ENCODE measurements around the gene CFAP52.
"Not testable (repeated sequence)": the region's sequence is repeated elsewhere in the genome, so short reads cannot be mapped to it uniquely, and the experiment has no call there.

- TF ChIP-seq CTCF (IDR thresholded peaks at IDR 0.05 in 2 of 3, conservative IDR thresholded peaks at IDR 0.05 in 1 of 3; ENCODE audit: borderline replicate concordance in 1 of 3, insufficient read depth in 1 of 3, low read depth in 2 of 3, low read length in 2 of 3); POLR2A (IDR thresholded peaks at IDR 0.05; ENCODE audit: borderline replicate concordance, extremely low read depth, insufficient read depth, insufficient read length); RAD21 (IDR thresholded peaks at IDR 0.05; ENCODE audit: low read depth); CEBPB (IDR thresholded peaks at IDR 0.05; ENCODE audit: low read depth); SP1 (IDR thresholded peaks at IDR 0.05; ENCODE audit: low read depth); ZNF274 (IDR thresholded peaks at IDR 0.05; ENCODE audit: low read depth, low read length); POLR2AphosphoS5 (IDR thresholded peaks at IDR 0.05; ENCODE audit: low read depth, low read length); MAX (IDR thresholded peaks at IDR 0.05); ZFX (IDR thresholded peaks at IDR 0.05); CBX3 (IDR thresholded peaks at IDR 0.05; ENCODE audit: low read depth); TCF7L2 (IDR thresholded peaks at IDR 0.05; ENCODE audit: borderline replicate concordance, extremely low read depth, insufficient read depth, insufficient read length); ATF3 (IDR thresholded peaks at IDR 0.05): not testable (repeated sequence)
Measured at GRCh38 chr17:9640388-9640787, 63.9 kb downstream of the CFAP52 start.
